Stimulated activated CD4-positive, alpha-beta T cell treated with anti-CD3 and anti-CD28 coated beads, Interleukin-15, amount 100 ng/mL, for 1 hour (primary cell): Measurements from ENCODE around the gene BET1.

Experiments
- DNase-seq, 2 donors: peaks; one replicate each; pipeline ENCODE4 v3.0.0-alpha.2; 2020; ENCODE audit warnings: low read depth in 1 of 2, low spot score in 1 of 2

Gene BET1

GRCh38 chr7:94012746-94013145, 8.6 kb upstream of the BET1 start:
- no peak for DNase-seq

- DNase-seq: no peak
Measured at GRCh38 chr7:94011714-94012353, 7.7 kb upstream of the BET1 start.

- no peak for DNase-seq
Measured at GRCh38 chr7:94008537-94008936, 4.4 kb upstream of the BET1 start.

GRCh38 chr7:94005753-94006152, 1.6 kb upstream of the BET1 start:
- no peak for DNase-seq

- DNase-seq: no peak
Measured at GRCh38 chr7:94003446-94004023, 620 bp downstream of the BET1 start.

GRCh38 chr7:94001396-94001795, 2.8 kb downstream of the BET1 start:
- DNase-seq: no peak

GRCh38 chr7:93997868-93998267, 6.3 kb downstream of the BET1 start:
- DNase-seq: no peak

- no peak for DNase-seq
Measured at GRCh38 chr7:93992421-93993110, 11.6 kb downstream of the BET1 start.

- DNase-seq: no peak
Measured at GRCh38 chr7:93987297-93987696, 16.9 kb downstream of the BET1 start.

GRCh38 chr7:93985101-93985500, 19.1 kb downstream of the BET1 start:
- no peak for DNase-seq

- no peak for DNase-seq
Measured at GRCh38 chr7:93984024-93984423, 20.1 kb downstream of the BET1 start.

- DNase-seq: no peak
Measured at GRCh38 chr7:93981480-93981874, 22.7 kb downstream of the BET1 start.

- DNase-seq: no peak
Measured at GRCh38 chr7:93980744-93981479, 23.2 kb downstream of the BET1 start.

GRCh38 chr7:93977211-93977950, 26.8 kb downstream of the BET1 start:
- no peak for DNase-seq

- DNase-seq: no peak
Measured at GRCh38 chr7:93973134-93973533, 31.0 kb downstream of the BET1 start.

- DNase-seq: no peak
Measured at GRCh38 chr7:93972029-93972725, 32.0 kb downstream of the BET1 start.

GRCh38 chr7:93968911-93969620, 35.1 kb downstream of the BET1 start:
- DNase-seq: no peak

GRCh38 chr7:93964813-93965212, 39.3 kb downstream of the BET1 start:
- no peak for DNase-seq

GRCh38 chr7:93964262-93964661, 39.9 kb downstream of the BET1 start:
- no peak for DNase-seq

GRCh38 chr7:93960986-93961385, 43.2 kb downstream of the BET1 start:
- DNase-seq: no peak
